WTC11 (cell line): ENCODE results near the gene PDPK1.

Source experiments
- CREB1 ChIP-seq: sonication (generic); formaldehyde crosslinking; IDR thresholded peaks from 2 replicates; pipeline ENCODE4 v1.8.0; 2023; ENCODE audit warnings: mild to moderate bottlenecking, missing genetic modification reagents
- CTCF ChIP-seq: fragments of 200-600 bp; IDR thresholded peaks from 2 replicates; pipeline ENCODE4 v1.8.0; 2022; ENCODE audit warnings: antibody characterized with exemption
- ESRRA ChIP-seq: sonication (generic); formaldehyde crosslinking; IDR thresholded peaks from 2 replicates; pipeline ENCODE4 v1.8.1; 2022; ENCODE audit warnings: mild to moderate bottlenecking, missing genetic modification reagents, borderline replicate concordance
- GABPB1 ChIP-seq: sonication (generic); formaldehyde crosslinking; IDR thresholded peaks from 2 replicates; pipeline ENCODE4 v1.8.1; 2023; ENCODE audit warnings: mild to moderate bottlenecking, missing genetic modification reagents
- IRF2 ChIP-seq: sonication (generic); formaldehyde crosslinking; IDR thresholded peaks from 2 replicates; pipeline ENCODE4 v1.8.0; 2022; ENCODE audit warnings: low read depth, missing genetic modification reagents, borderline replicate concordance
- TEAD4 ChIP-seq: sonication (generic); formaldehyde crosslinking; IDR thresholded peaks from 2 replicates; pipeline ENCODE4 v1.8.0; 2022; ENCODE audit warnings: mild to moderate bottlenecking, missing genetic modification reagents
- ZNF423 ChIP-seq: fragments of 250-450 bp; sonication (Bioruptor Pico); IDR thresholded peaks from 2 replicates; pipeline ENCODE4 v2.1.2; 2022; ENCODE audit warnings: mild to moderate bottlenecking, moderate library complexity
- ZNF425 ChIP-seq: fragments of 250-450 bp; sonication (Bioruptor Pico); conservative IDR thresholded peaks from 2 replicates; pipeline ENCODE4 v1.9.0; 2021; ENCODE audit warnings: mild to moderate bottlenecking

GRCh38 chr16:2513405-2514332, 24.2 kb upstream of the PDPK1 start, which contains the start of gene ATP6V0C:
- TF ChIP-seq CREB1 (CRISPR knock-in tag) (no peak), ZNF425 (CRISPR knock-in tag) (no peak), TEAD4 (CRISPR knock-in tag) (no peak), ESRRA (CRISPR knock-in tag) (no peak), CTCF (no peak), GABPB1 (no peak), IRF2 (CRISPR knock-in tag) (no peak), ZNF423 (CRISPR knock-in tag) (no peak)
